HUDEP-2 (cell line): ENCODE data around the gene SMAD7.

Experiments
- DNase-seq, 76 experiments: peaks; one replicate each; lab custom pipeline; 2025; ENCODE audit not compliant: unreplicated experiment in 76 of 76; lab: John Stamatoyannopoulos, UW

SMAD7 gene

GRCh38 chr18:48946329-48946835 is 4.4 kb downstream of the SMAD7 start:
- no peak for DNase-seq

GRCh38 chr18:48945953-48946217 is 4.9 kb downstream of the SMAD7 start:
- DNase-seq, result no peak

GRCh38 chr18:48944634-48945033 is 6.1 kb downstream of the SMAD7 start:
- no peak for DNase-seq

- DNase-seq, result no peak
Measured at GRCh38 chr18:48943736-48944527, 6.8 kb downstream of the SMAD7 start.

- no peak for DNase-seq
Measured at GRCh38 chr18:48943333-48943732, 7.4 kb downstream of the SMAD7 start.

GRCh38 chr18:48942554-48943261 is 8.1 kb downstream of the SMAD7 start:
- DNase-seq, result no peak

GRCh38 chr18:48942086-48942485 is 8.7 kb downstream of the SMAD7 start:
- DNase-seq, result no peak

GRCh38 chr18:48941672-48942071 is 9.1 kb downstream of the SMAD7 start:
- no peak for DNase-seq

GRCh38 chr18:48940854-48941611 is 9.7 kb downstream of the SMAD7 start:
- peak in 1 of 76 experiments; percentile 27 for DNase-seq

- DNase-seq, result no peak
Measured at GRCh38 chr18:48939205-48940097, 11.3 kb downstream of the SMAD7 start.

GRCh38 chr18:48938827-48939204 is 11.9 kb downstream of the SMAD7 start:
- DNase-seq, result no peak

GRCh38 chr18:48937869-48938750 is 12.7 kb downstream of the SMAD7 start:
- DNase-seq, result no peak

GRCh38 chr18:48935433-48935774 is 15.4 kb downstream of the SMAD7 start:
- no peak for DNase-seq

- no peak for DNase-seq
Measured at GRCh38 chr18:48934723-48935432, 15.9 kb downstream of the SMAD7 start.

GRCh38 chr18:48934415-48934722 is 16.4 kb downstream of the SMAD7 start:
- no peak for DNase-seq

GRCh38 chr18:48933578-48934414 is 17.0 kb downstream of the SMAD7 start:
- DNase-seq, result peak in 5 of 76 experiments; percentile 14 to 31 (median 19)

GRCh38 chr18:48932822-48933510 is 17.8 kb downstream of the SMAD7 start:
- DNase-seq, result peak in 9 of 76 experiments; percentile 8 to 41 (median 34)

GRCh38 chr18:48932462-48932818 is 18.3 kb downstream of the SMAD7 start:
- no peak for DNase-seq
